Measurements from ENCODE around the gene REX1BD. TPM values are rescaled to one million over a fixed set of nuclear protein-coding genes. Genes with fewer than 3 reads are reported as not detected.

Gene REX1BD
- total and polyA plus RNA-seq, 2 of the 8 experiments (the other 6 are each of a cell fraction or from before 2014, with no cell fraction given), result 56.8 to 62.7 TPM

- FAIRE-seq (no peak), DNase-seq (ENCODE audit: low read depth in 1 of 2, low spot score in 2 of 2) (no peak)
- no peak overlapping the region for H2BK15ac ChIP-seq (ENCODE audit: low read length)
- no peak overlapping the region for H2BK12ac ChIP-seq (ENCODE audit: low read depth, low read length)
- no peak overlapping the region for H4K5ac ChIP-seq (ENCODE audit: insufficient read length, low read depth, low read length)
- no peak overlapping the region for H3K56ac ChIP-seq (replicated peaks; ENCODE audit: insufficient read length, low read depth, low read length)
- H2BK20ac ChIP-seq (ENCODE audit: low read length), result no peak overlapping the region
- H4K91ac ChIP-seq (replicated peaks; ENCODE audit: insufficient read length, low read length), result no peak overlapping the region
- H3K36me3 ChIP-seq (ENCODE audit: control insufficient read depth in 2 of 4, insufficient read depth in 4 of 4, low read length in 3 of 4), result peaks cover 17 to 53% (median 37%) of the 10 kb centered on the region in 4 experiments
- no peak overlapping the region for H3K14ac ChIP-seq (ENCODE audit: insufficient read length)
- H4K8ac ChIP-seq (ENCODE audit: extremely low read depth, insufficient read depth, low read length), result no peak overlapping the region
- no peak overlapping the region for H3K9ac ChIP-seq (replicated peaks in 1 of 4; ENCODE audit: extremely low read depth in 1 of 4, low read depth in 3 of 4, low read length in 3 of 4)
- TF ChIP-seq NANOG (IDR thresholded peaks at IDR 0.05; ENCODE audit: insufficient read depth, low read depth, low read length, poor library complexity, severe bottlenecking) (no peak), EZH2 (IDR thresholded peaks at IDR 0.05; ENCODE audit: low read depth, low read length, severe bottlenecking) (no peak), TAF7 (optimal IDR thresholded peaks at IDR 0.05; ENCODE audit: borderline replicate concordance, low read depth, low read length) (no peak), KDM5A (IDR thresholded peaks at IDR 0.05; ENCODE audit: low read length) (no peak), PHF8 (conservative IDR thresholded peaks at IDR 0.05; ENCODE audit: low read depth, low read length) (no peak), POLR2A (IDR thresholded peaks at IDR 0.05; ENCODE audit: control extremely low read depth in 1 of 2, low read depth in 2 of 2, low read length in 2 of 2) (no peak)
- no peak overlapping the region for H2BK120ac ChIP-seq (replicated peaks; ENCODE audit: low read depth, low read length)
- ChIA-PET POLR2A (ENCODE audit: partially characterized antibody) (interaction anchor here (1.1 to 2.5 kb wide), 5 partner anchors 9 to 21 kb away, joined by 3 to 11 read pairs (median 5); partner anchors contain the start of gene REX1BD), CTCF (ENCODE audit: partially characterized antibody) (interaction anchor here (1.3 kb wide), 1 partner anchor 98 kb away, joined by 6 read pairs; no protein-coding TSS in a partner anchor)
- H3K4me1 ChIP-seq (replicated peaks in 1 of 4; ENCODE audit: control insufficient read depth in 3 of 4, insufficient read depth in 4 of 4, low read length in 3 of 4), result peaks cover 0 to 9% (median 5%) of the 10 kb centered on the region in 4 experiments; a peak in 6 of 7 replicates
- WGBS, 2 experiments (ENCODE audit: extremely low coverage in 1 of 2, insufficient coverage in 1 of 2, insufficient read length in 1 of 2, insufficient replicate concordance in 2 of 2, low coverage in 1 of 2, low lambda C conversion rate in 2 of 2, missing lambda C conversion rate in 1 of 2), result 92% methylated on average over 15 of the region's 15 CpGs; no CpG with 5 or more reads in 1 of the 2 experiments
- no peak overlapping the region for H2BK5ac ChIP-seq (ENCODE audit: low read depth, low read length)
- H3K27ac ChIP-seq (ENCODE audit: low read depth, low read length), result no peak overlapping the region
- H3K27me3 ChIP-seq (replicated peaks in 1 of 4; ENCODE audit: control insufficient read depth in 3 of 4, extremely low read depth in 1 of 4, insufficient read depth in 3 of 4, low read length in 3 of 4), result no peaks in the 10 kb centered on the region
- no peak overlapping the region for H3K18ac ChIP-seq (ENCODE audit: extremely low read depth, low read length)
- H3K4me2 ChIP-seq (ENCODE audit: insufficient read depth in 1 of 2, low read depth in 2 of 2, low read length in 2 of 2), result no peak overlapping the region
- no peaks in the 10 kb centered on the region for H3K9me3 ChIP-seq (ENCODE audit: insufficient read depth in 2 of 2, low read depth in 1 of 2, low read length in 1 of 2)
- no peak overlapping the region for H3K23ac ChIP-seq (ENCODE audit: insufficient read length)
- H2AFZ ChIP-seq (ENCODE audit: low read length), result no peak overlapping the region
- no peak overlapping the region for H3K4me3 ChIP-seq (ENCODE audit: extremely low read depth in 1 of 4, insufficient read depth in 2 of 4, low read depth in 3 of 4, low read length in 4 of 4)
- H3K4ac ChIP-seq (replicated peaks; ENCODE audit: insufficient read length, low read depth, low read length), result no peak overlapping the region
- H4K20me1 ChIP-seq (replicated peaks in 1 of 2; ENCODE audit: control insufficient read depth in 1 of 2, insufficient read depth in 2 of 2, low read length in 2 of 2), result peaks cover 7 to 12% of the 10 kb centered on the region in 2 experiments
- H3K79me1 ChIP-seq (ENCODE audit: low read depth, low read length), result peaks cover 9% of the 10 kb centered on the region
- no peak overlapping the region for H2AK5ac ChIP-seq (ENCODE audit: low read depth, low read length)
- H3K79me2 ChIP-seq (ENCODE audit: control insufficient read depth in 1 of 2, insufficient read depth in 2 of 2, low read length in 2 of 2), result peaks cover 12 to 16% of the 10 kb centered on the region in 2 experiments
- H3K23me2 ChIP-seq (ENCODE audit: low read depth, low read length), result peaks cover 10% of the 10 kb centered on the region
These were observed 20.2 kb upstream of the REX1BD start for GRCh38 chr19:18568367-18568766.
